ENCODE results near the gene PPIA.
"Not testable (repeated sequence)": the region's sequence is repeated elsewhere in the genome, so short reads cannot be mapped to it uniquely, and the experiment has no call there.

Gene PPIA

DNA sequence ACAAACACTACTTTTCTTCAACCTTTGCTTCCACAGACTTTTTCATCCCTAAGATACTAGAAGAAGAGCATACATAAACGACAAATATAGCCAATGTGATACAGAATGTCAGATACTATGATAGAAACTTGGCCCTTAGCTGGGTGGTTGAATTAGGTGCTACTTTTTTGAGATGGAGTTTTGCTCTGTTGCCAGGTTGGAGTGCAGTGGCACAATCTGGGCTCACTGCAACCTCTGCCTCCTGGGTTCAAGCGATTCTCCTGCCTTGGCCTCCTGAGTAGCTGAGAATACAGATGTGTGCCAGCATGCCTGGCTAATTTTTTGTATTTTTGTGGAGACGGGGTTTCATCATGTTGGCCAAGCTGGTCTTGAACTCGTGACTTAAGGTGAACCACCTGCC lies 3.5 kb downstream of the PPIA start:
- DNase-seq (ENCODE audit: low read depth): no peak
- TF ChIP-seq, protein P1, sequence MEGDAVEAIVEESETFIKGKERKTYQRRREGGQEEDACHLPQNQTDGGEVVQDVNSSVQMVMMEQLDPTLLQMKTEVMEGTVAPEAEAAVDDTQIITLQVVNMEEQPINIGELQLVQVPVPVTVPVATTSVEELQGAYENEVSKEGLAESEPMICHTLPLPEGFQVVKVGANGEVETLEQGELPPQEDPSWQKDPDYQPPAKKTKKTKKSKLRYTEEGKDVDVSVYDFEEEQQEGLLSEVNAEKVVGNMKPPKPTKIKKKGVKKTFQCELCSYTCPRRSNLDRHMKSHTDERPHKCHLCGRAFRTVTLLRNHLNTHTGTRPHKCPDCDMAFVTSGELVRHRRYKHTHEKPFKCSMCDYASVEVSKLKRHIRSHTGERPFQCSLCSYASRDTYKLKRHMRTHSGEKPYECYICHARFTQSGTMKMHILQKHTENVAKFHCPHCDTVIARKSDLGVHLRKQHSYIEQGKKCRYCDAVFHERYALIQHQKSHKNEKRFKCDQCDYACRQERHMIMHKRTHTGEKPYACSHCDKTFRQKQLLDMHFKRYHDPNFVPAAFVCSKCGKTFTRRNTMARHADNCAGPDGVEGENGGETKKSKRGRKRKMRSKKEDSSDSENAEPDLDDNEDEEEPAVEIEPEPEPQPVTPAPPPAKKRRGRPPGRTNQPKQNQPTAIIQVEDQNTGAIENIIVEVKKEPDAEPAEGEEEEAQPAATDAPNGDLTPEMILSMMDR (conservative IDR thresholded peaks at IDR 0.05; ENCODE audit: low read length): no peak
- no peak overlapping the region for H3K4me3 ChIP-seq (ENCODE audit: low read length)

DNA sequence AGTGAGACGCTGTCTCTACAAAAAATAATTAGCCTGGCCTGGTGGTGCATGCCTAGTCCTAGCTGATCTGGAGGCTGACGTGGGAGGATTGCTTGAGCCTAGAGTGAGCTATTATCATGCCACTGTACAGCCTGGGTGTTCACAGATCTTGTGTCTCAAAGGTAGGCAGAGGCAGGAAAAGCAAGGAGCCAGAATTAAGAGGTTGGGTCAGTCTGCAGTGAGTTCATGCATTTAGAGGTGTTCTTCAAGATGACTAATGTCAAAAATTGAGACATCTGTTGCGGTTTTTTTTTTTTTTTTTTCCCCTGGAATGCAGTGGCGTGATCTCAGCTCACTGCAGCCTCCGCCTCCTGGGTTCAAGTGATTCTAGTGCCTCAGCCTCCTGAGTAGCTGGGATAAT lies 5.4 kb downstream of the PPIA start:
- DNase-seq (ENCODE audit: low read depth): peak; percentile 57
- TF ChIP-seq, protein P1 (conservative IDR thresholded peaks at IDR 0.05; ENCODE audit: low read length): no peak
- H3K4me3 ChIP-seq (ENCODE audit: low read length): no peak overlapping the region

DNA sequence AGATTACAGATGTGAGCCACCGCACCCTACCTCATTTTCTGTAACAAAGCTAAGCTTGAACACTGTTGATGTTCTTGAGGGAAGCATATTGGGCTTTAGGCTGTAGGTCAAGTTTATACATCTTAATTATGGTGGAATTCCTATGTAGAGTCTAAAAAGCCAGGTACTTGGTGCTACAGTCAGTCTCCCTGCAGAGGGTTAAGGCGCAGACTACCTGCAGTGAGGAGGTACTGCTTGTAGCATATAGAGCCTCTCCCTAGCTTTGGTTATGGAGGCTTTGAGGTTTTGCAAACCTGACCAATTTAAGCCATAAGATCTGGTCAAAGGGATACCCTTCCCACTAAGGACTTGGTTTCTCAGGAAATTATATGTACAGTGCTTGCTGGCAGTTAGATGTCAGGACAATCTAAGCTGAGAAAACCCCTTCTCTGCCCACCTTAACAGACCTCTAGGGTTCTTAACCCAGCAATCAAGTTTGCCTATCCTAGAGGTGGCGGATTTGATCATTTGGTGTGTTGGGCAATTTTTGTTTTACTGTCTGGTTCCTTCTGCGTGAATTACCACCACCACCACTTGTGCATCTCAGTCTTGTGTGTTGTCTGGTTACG lies 6.0 kb downstream of the PPIA start:
- H3K4me3 ChIP-seq (ENCODE audit: low read length): no peak overlapping the region
- TF ChIP-seq, protein P1 (conservative IDR thresholded peaks at IDR 0.05; ENCODE audit: low read length): no peak; the same call in 1 of the 2 replicates
- no peak for DNase-seq (ENCODE audit: low read depth)

DNA sequence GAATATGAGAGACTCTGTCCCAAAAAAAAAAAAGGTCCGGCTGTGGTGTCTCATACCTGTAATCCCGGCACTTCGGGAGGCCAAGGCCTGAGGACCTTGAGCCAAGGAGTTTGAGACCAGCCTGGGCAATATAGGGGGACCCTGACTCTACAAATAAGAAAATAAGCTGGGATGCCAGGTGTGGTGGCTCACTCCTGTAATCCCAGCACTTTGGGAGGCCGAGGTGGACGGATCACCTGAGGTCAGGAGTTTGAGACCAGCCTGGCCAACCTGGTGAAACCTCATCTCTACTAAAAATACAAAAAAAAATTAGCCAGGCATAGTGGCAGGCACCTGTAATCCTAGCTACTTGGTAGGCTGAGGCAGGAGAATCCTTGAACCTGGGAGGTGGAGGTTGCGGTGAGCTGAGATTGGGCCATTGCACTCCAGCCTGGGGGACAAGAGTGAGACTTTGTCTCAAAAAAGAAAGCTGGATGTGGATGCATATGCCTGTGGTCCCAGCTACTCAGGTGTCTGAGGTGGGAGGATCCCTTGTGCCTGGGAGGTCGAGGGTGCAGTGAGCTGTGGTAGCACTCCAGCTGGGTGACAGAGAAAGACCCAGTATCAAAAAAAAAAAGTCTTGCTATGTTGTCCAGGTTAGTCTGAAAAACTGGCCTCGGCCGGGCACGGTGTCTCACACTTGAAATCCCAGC lies 7.5 kb downstream of the PPIA start:
- DNase-seq (ENCODE audit: low read depth): not testable (repeated sequence)

DNA sequence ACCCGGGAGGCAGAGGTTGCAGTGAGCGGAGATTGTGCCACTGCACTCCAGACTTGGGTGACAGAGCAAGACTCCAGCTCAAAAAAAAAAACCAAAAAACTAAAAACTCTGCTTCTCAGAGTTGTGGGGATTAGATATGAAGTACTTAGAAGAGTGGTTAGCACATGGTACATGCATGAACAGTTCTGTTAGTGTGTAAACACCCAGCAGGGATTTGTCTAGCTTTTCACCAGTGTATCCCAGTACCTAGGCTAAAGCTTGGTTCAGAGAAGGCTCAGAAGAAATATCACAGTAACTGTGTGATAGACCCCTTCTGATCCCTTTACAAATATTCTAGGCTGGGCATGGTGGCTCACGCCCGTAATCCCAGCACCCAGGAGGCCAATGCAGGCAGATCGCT lies 9.5 kb downstream of the PPIA start:
- DNase-seq (ENCODE audit: low read depth): no peak
- TF ChIP-seq, protein P1 (conservative IDR thresholded peaks at IDR 0.05; ENCODE audit: low read length): no peak
- no peak overlapping the region for H3K4me3 ChIP-seq (ENCODE audit: low read length)

More for the DNA sequence above, 7.5 kb downstream of the PPIA start:
- not testable (repeated sequence) for H3K4me3 ChIP-seq (ENCODE audit: low read length)

DNA sequence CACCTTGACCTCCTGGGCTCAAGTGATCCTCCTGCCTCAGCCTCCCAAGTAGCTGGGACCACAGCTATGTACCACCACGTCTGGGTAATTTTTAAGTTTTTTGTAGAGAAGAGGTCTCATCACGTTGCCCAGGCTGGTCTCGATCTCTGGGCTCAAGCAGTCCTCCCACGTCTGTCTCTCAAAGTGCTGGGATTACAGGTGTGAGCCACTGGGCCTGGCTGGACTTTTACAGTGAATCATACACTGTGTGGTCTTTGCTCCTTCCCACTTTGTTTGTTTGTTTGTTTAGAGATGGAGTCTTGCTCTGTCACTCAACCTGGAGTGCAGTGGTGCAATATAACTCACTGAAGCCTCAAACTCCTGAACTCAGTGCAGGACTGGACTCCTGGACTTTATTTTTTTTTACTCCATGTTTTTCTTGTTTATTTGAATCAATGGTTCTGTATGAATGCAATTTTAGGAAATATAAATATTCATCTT lies 12.5 kb downstream of the PPIA start:
- TF ChIP-seq, protein P1 (conservative IDR thresholded peaks at IDR 0.05; ENCODE audit: low read length): no peak
- H3K4me3 ChIP-seq (ENCODE audit: low read length): no peak overlapping the region
- no peak for DNase-seq (ENCODE audit: low read depth)

DNA sequence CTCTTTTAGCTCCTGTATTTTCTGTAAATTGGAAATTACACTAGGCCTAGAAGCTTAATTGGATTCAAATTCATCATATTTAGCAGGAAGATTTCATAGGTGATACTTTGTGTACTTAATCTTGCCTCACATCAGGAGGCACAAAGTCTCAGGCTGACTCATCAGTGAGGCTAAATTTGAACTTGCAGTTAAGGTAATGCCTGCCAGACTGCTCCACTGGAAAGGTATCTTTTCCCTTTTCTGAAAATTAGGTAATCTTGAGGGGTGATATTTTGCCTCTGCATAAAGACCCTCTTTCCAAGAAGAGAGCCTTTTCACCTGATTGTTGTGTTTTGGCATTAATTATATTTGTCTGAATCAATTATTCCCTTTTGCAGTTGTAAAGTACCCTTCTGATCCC lies 14.6 kb downstream of the PPIA start:
- no peak for DNase-seq (ENCODE audit: low read depth)
- TF ChIP-seq, protein P1 (conservative IDR thresholded peaks at IDR 0.05; ENCODE audit: low read length): no peak
- H3K4me3 ChIP-seq (ENCODE audit: low read length): no peak overlapping the region
